Transverse colon (tissue), 4 donors: Measurements from ENCODE around the gene LDLRAD4. TPM values are rescaled to one million over a fixed set of nuclear protein-coding genes. Genes with fewer than 3 reads are reported as not detected.

Source experiments
- DNase-seq: peaks from one replicate; pipeline ENCODE4 v3.0.0-alpha.2; 2019
- H3K27ac ChIP-seq, 4 donors: fragments of 200-600 bp; sonication (generic); 2 replicates each; pipeline ENCODE4 v1.5.1; 2016 to 2018; ENCODE audit warnings: inconsistent platforms in 4 of 4
- H3K27me3 ChIP-seq: fragments of 200-600 bp; sonication (generic); 2 replicates; pipeline ENCODE4 v1.5.1; 2017; ENCODE audit warnings: inconsistent platforms
- H3K36me3 ChIP-seq, 4 donors: fragments of 200-600 bp; sonication (generic); 2 replicates each; pipeline ENCODE4 v1.5.1; 2017 to 2019; ENCODE audit warnings: inconsistent platforms in 4 of 4
- H3K4me1 ChIP-seq, 4 donors: fragments of 200-600 bp; sonication (generic); 2 replicates each; pipeline ENCODE4 v1.5.1; 2017 to 2020; ENCODE audit warnings: inconsistent platforms in 4 of 4
- H3K4me3 ChIP-seq, 4 donors: fragments of 200-600 bp; sonication (generic); 1 replicate in 1 of 4; 2 replicates in 3 of 4; pipeline versions ENCODE4 v1.5.1 to v1.6.1; 2017 to 2019; ENCODE audit warnings: inconsistent platforms in 4 of 4
- H3K9me3 ChIP-seq, 2 donors: fragments of 200-600 bp; sonication (generic); 2 replicates each; pipeline ENCODE4 v1.5.1; 2017 to 2019; ENCODE audit warnings: inconsistent platforms in 2 of 2
- CTCF ChIP-seq, 5 experiments: fragments of 200-600 bp in 3 of 5; fragments of 450-650 bp in 2 of 5; sonication (generic) in 3 of 5; IDR thresholded peaks; 1 replicate in 2 of 5; 2 replicates in 3 of 5; pipeline ENCODE4 v1.5.1; 2016 to 2017; ENCODE audit warnings: antibody characterized with exemption in 5 of 5, inconsistent platforms in 3 of 5, mild to moderate bottlenecking in 2 of 5, moderate library complexity in 1 of 5
- EP300 ChIP-seq: sonication (generic); formaldehyde crosslinking; IDR thresholded peaks from one replicate; pipeline ENCODE4 v1.6.1; 2017; ENCODE audit warnings: antibody characterized with exemption, low read depth
- POLR2A ChIP-seq: fragments of 450-650 bp; IDR thresholded peaks from one replicate; pipeline ENCODE4 v1.6.1; 2016; ENCODE audit warnings: antibody characterized with exemption, mild to moderate bottlenecking, moderate library complexity
- POLR2AphosphoS5 ChIP-seq, 3 donors: sonication (generic); formaldehyde crosslinking; IDR thresholded peaks; one replicate each; pipeline ENCODE4 v1.6.1; 2016; ENCODE audit warnings: antibody characterized with exemption in 3 of 3
- WGBS, 2 donors: methylation state at CpG; one replicate each; pipeline ENCODE4 v1.1.5; 2018; ENCODE audit warnings: low coverage in 1 of 2; 5-methylcytosine and 5-hydroxymethylcytosine counted together
- in situ Hi-C, 4 donors: fragments of 200-750 bp; cut with MboI; loops; one replicate each; pipeline versions ENCODE4 v1.15.0 to v1.15.1; 2017; ENCODE audit warnings: low sequenced_read_pairs in 3 of 4, low pct_ligation_motif_present in 1 of 4, low pct_unique_long_range_greater_than_20kb in 1 of 4
- intact Hi-C: fragments of 100-400 bp; cut with DNase I; formaldehyde crosslinking; loops from one replicate; pipeline ENCODE4 v1.15.1; 2023; ENCODE audit warnings: low total_unique reads
- total RNA-seq, 4 donors: library from RNA; depleted of rRNA; stranded (reverse); fragments of >200 nt; gene quantifications; one replicate each; pipeline ENCODE4 v1.1.0, GENCODE V29; 2016

Gene LDLRAD4
- total RNA-seq, 4 donors from 2014 or later = 34.8 to 277 (median 60.6) TPM

GRCh38 chr18:13620818-13621445 lies 402.4 kb downstream of the LDLRAD4 start:
- in situ Hi-C loops (no loop called here), intact Hi-C loops (loop anchor here (10.0 kb wide), 1 partner anchor 506 kb away; no protein-coding TSS in a partner anchor)
- no peak for TF ChIP-seq POLR2AphosphoS5 (IDR thresholded peaks at IDR 0.05)
- TF ChIP-seq CTCF (IDR thresholded peaks at IDR 0.05) = no peak
- no peak for TF ChIP-seq POLR2A
- TF ChIP-seq EP300 = no peak
- no peak overlapping the region for H3K4me3 ChIP-seq
- H3K27ac ChIP-seq = no peak overlapping the region
- H3K27me3 ChIP-seq = no peaks in the 10 kb centered on the region
- no peak for DNase-seq
- H3K4me1 ChIP-seq = no peaks in the 10 kb centered on the region
- 95% methylated on average over 29 of the region's 29 CpGs; no CpG with 5 or more reads in 1 of the 2 donors for WGBS, 2 donors
- no peaks in the 10 kb centered on the region for H3K36me3 ChIP-seq
- no peaks in the 10 kb centered on the region for H3K9me3 ChIP-seq

- no peak for DNase-seq
- no peak overlapping the region for H3K27ac ChIP-seq
- H3K36me3 ChIP-seq = no peaks in the 10 kb centered on the region
- no peaks in the 10 kb centered on the region for H3K4me1 ChIP-seq
- WGBS, 2 donors = 96% methylated on average over 23 of the region's 23 CpGs; no CpG with 5 or more reads in 1 of the 2 donors
- no peak overlapping the region for H3K4me3 ChIP-seq
- intact Hi-C loops (loop anchor here (10.0 kb wide), 1 partner anchor 507 kb away; no protein-coding TSS in a partner anchor), in situ Hi-C loops (no loop called here)
- TF ChIP-seq EP300 = no peak
- TF ChIP-seq POLR2A = no peak
- TF ChIP-seq POLR2AphosphoS5 (IDR thresholded peaks at IDR 0.05) = no peak
- no peak for TF ChIP-seq CTCF (IDR thresholded peaks at IDR 0.05)
- no peaks in the 10 kb centered on the region for H3K9me3 ChIP-seq
- no peaks in the 10 kb centered on the region for H3K27me3 ChIP-seq
Measured at GRCh38 chr18:13621446-13621849, 402.9 kb downstream of the LDLRAD4 start.

GRCh38 chr18:13621886-13622619 lies 403.5 kb downstream of the LDLRAD4 start:
- WGBS, 2 donors = 90 to 93% methylated on average over 2 to 17 of the region's 19 CpGs
- no peak for DNase-seq
- no peaks in the 10 kb centered on the region for H3K9me3 ChIP-seq
- TF ChIP-seq EP300 (no peak), POLR2A (no peak), CTCF (IDR thresholded peaks at IDR 0.05) (no peak), POLR2AphosphoS5 (IDR thresholded peaks at IDR 0.05) (no peak)
- intact Hi-C loops = loop anchor here (10.0 kb wide), 1 partner anchor 507 kb away; no protein-coding TSS in a partner anchor
- no peaks in the 10 kb centered on the region for H3K4me1 ChIP-seq
- in situ Hi-C loops = no loop called here
- H3K27ac ChIP-seq = no peak overlapping the region
- H3K27me3 ChIP-seq = no peaks in the 10 kb centered on the region
- H3K4me3 ChIP-seq = no peak overlapping the region
- no peaks in the 10 kb centered on the region for H3K36me3 ChIP-seq

GRCh38 chr18:13622751-13623150 lies 404.2 kb downstream of the LDLRAD4 start:
- no peaks in the 10 kb centered on the region for H3K4me1 ChIP-seq
- no peak overlapping the region for H3K27ac ChIP-seq
- in situ Hi-C loops (no loop called here), intact Hi-C loops (loop anchor here (10.0 kb wide), 1 partner anchor 508 kb away; no protein-coding TSS in a partner anchor)
- WGBS, 2 donors = 96% methylated on average over 8 of the region's 8 CpGs; no CpG with 5 or more reads in 1 of the 2 donors
- H3K36me3 ChIP-seq = no peaks in the 10 kb centered on the region
- H3K27me3 ChIP-seq = no peaks in the 10 kb centered on the region
- no peaks in the 10 kb centered on the region for H3K9me3 ChIP-seq
- H3K4me3 ChIP-seq = no peak overlapping the region
- no peak for TF ChIP-seq POLR2A
- TF ChIP-seq CTCF (IDR thresholded peaks at IDR 0.05) = no peak
- TF ChIP-seq POLR2AphosphoS5 (IDR thresholded peaks at IDR 0.05) = no peak
- no peak for TF ChIP-seq EP300
- DNase-seq = no peak
